Activated effector memory CD4-positive, alpha-beta T cell treated with Interleukin-2 at 50 U/mL for 16 hours (primary cell): ENCODE results near the gene DIP2C.
"Not testable (repeated sequence)": the region's sequence is repeated elsewhere in the genome, so short reads cannot be mapped to it uniquely, and the experiment has no call there.

ENCODE experiments used
- DNase-seq: peaks from one replicate; pipeline ENCODE4 v3.0.0-alpha.2; 2020

The DIP2C gene

GRCh38 chr10:474406-474805 lies 215.1 kb downstream of the DIP2C start:
- DNase-seq, result no peak

- no peak for DNase-seq
Measured at GRCh38 chr10:472241-472910, 217.1 kb downstream of the DIP2C start.

- peak; percentile 49 for DNase-seq
Measured at GRCh38 chr10:470339-471003, 219.0 kb downstream of the DIP2C start.

- no peak for DNase-seq
Measured at GRCh38 chr10:469947-470338, 219.5 kb downstream of the DIP2C start.

- no peak for DNase-seq
Measured at GRCh38 chr10:459743-460142, 229.7 kb downstream of the DIP2C start.

GRCh38 chr10:458421-458851 lies 231.0 kb downstream of the DIP2C start:
- DNase-seq, result no peak

- DNase-seq, result no peak
Measured at GRCh38 chr10:456486-456885, 233.0 kb downstream of the DIP2C start.

- no peak for DNase-seq
Measured at GRCh38 chr10:454860-455259, 234.6 kb downstream of the DIP2C start.

GRCh38 chr10:453647-454046 lies 235.8 kb downstream of the DIP2C start:
- no peak for DNase-seq

GRCh38 chr10:452512-453426 lies 236.7 kb downstream of the DIP2C start:
- no peak for DNase-seq

GRCh38 chr10:451856-452255 lies 237.6 kb downstream of the DIP2C start:
- no peak for DNase-seq

GRCh38 chr10:451021-451471 lies 238.4 kb downstream of the DIP2C start:
- peak; percentile 60 for DNase-seq

GRCh38 chr10:450463-450862 lies 239.0 kb downstream of the DIP2C start:
- no peak for DNase-seq

GRCh38 chr10:449331-449730 lies 240.1 kb downstream of the DIP2C start:
- not testable (repeated sequence) for DNase-seq

GRCh38 chr10:443459-443858 lies 246.0 kb downstream of the DIP2C start:
- no peak for DNase-seq

- no peak for DNase-seq
Measured at GRCh38 chr10:442209-442608, 247.3 kb downstream of the DIP2C start.

- DNase-seq, result no peak
Measured at GRCh38 chr10:441659-442058, 247.8 kb downstream of the DIP2C start.

- no peak for DNase-seq
Measured at GRCh38 chr10:440127-440526, 249.3 kb downstream of the DIP2C start.

GRCh38 chr10:437698-438490 lies 251.6 kb downstream of the DIP2C start:
- DNase-seq, result no peak

GRCh38 chr10:436911-437665 lies 252.4 kb downstream of the DIP2C start:
- no peak for DNase-seq

GRCh38 chr10:436013-436697 lies 253.3 kb downstream of the DIP2C start:
- no peak for DNase-seq
